ENCODE results near the gene SLC25A19.

The SLC25A19 gene

GRCh38 chr17:75289115-75289831, at the start of gene SLC25A19:
Gene SLC25A19, minus strand, starts transcription at chr17:75289433. Its CDS starts 2,669 bp downstream, at chr17:75286764.
- Histone ChIP-seq H3K4me3 (ENCODE audit: insufficient read length, low read depth) (peak within 1 kb of the TSS; percentile 93), H3K9me3 (ENCODE audit: insufficient read depth, low read length) (no peaks in the 10 kb centered on the region), H3K9ac (ENCODE audit: insufficient read length, low read depth) (peak within 1 kb of the TSS; percentile 81), H3K36me3 (ENCODE audit: insufficient read depth, insufficient read length, low read length) (peaks cover 26% of the 10 kb centered on the region), H3K27me3 (ENCODE audit: insufficient read depth, insufficient read length) (peaks cover 7% of the 10 kb centered on the region), H3K4me1 (ENCODE audit: insufficient read depth, insufficient read length) (no peaks in the 10 kb centered on the region)
- TF ChIP-seq ZNF274 (IDR thresholded peaks at IDR 0.05; ENCODE audit: low read depth, low read length) (no peak), SUZ12 (IDR thresholded peaks at IDR 0.05; ENCODE audit: extremely low read depth, insufficient read depth, insufficient read length) (no peak), YY1 (IDR thresholded peaks at IDR 0.05; ENCODE audit: insufficient read depth, insufficient read length) (no peak)
- DNase-seq (ENCODE audit: low read depth, low spot score) = peak; percentile 97

GRCh38 chr17:75338335-75338734, 49.1 kb upstream of the SLC25A19 start:
- H3K4me1 ChIP-seq (ENCODE audit: insufficient read depth, insufficient read length) = peaks cover 6% of the 10 kb centered on the region
- no peak for DNase-seq (ENCODE audit: low read depth, low spot score)
- H3K4me3 ChIP-seq (ENCODE audit: insufficient read length, low read depth) = no peak overlapping the region
- no peaks in the 10 kb centered on the region for H3K9me3 ChIP-seq (ENCODE audit: insufficient read depth, low read length)
- H3K9ac ChIP-seq (ENCODE audit: insufficient read length, low read depth) = no peak overlapping the region
- TF ChIP-seq YY1 (IDR thresholded peaks at IDR 0.05; ENCODE audit: insufficient read depth, insufficient read length) (no peak), SUZ12 (IDR thresholded peaks at IDR 0.05; ENCODE audit: extremely low read depth, insufficient read depth, insufficient read length) (no peak), ZNF274 (IDR thresholded peaks at IDR 0.05; ENCODE audit: low read depth, low read length) (no peak)
- no peaks in the 10 kb centered on the region for H3K27me3 ChIP-seq (ENCODE audit: insufficient read depth, insufficient read length)
- H3K36me3 ChIP-seq (ENCODE audit: insufficient read depth, insufficient read length, low read length) = no peaks in the 10 kb centered on the region

- Histone ChIP-seq H3K9me3 (ENCODE audit: insufficient read depth, low read length) (no peaks in the 10 kb centered on the region), H3K27me3 (ENCODE audit: insufficient read depth, insufficient read length) (no peaks in the 10 kb centered on the region), H3K4me1 (ENCODE audit: insufficient read depth, insufficient read length) (peaks cover 6% of the 10 kb centered on the region), H3K9ac (ENCODE audit: insufficient read length, low read depth) (no peak overlapping the region), H3K4me3 (ENCODE audit: insufficient read length, low read depth) (no peak overlapping the region), H3K36me3 (ENCODE audit: insufficient read depth, insufficient read length, low read length) (peaks cover 15% of the 10 kb centered on the region)
- no peak for DNase-seq (ENCODE audit: low read depth, low spot score)
- TF ChIP-seq ZNF274 (IDR thresholded peaks at IDR 0.05; ENCODE audit: low read depth, low read length) (no peak), YY1 (IDR thresholded peaks at IDR 0.05; ENCODE audit: insufficient read depth, insufficient read length) (no peak), SUZ12 (IDR thresholded peaks at IDR 0.05; ENCODE audit: extremely low read depth, insufficient read depth, insufficient read length) (no peak)
Measured at GRCh38 chr17:75335315-75335714, 46.1 kb upstream of the SLC25A19 start.

GRCh38 chr17:75334723-75335122, 45.5 kb upstream of the SLC25A19 start:
- DNase-seq (ENCODE audit: low read depth, low spot score) = no peak
- Histone ChIP-seq H3K4me3 (ENCODE audit: insufficient read length, low read depth) (no peak overlapping the region), H3K9me3 (ENCODE audit: insufficient read depth, low read length) (no peaks in the 10 kb centered on the region), H3K27me3 (ENCODE audit: insufficient read depth, insufficient read length) (no peaks in the 10 kb centered on the region), H3K9ac (ENCODE audit: insufficient read length, low read depth) (no peak overlapping the region), H3K4me1 (ENCODE audit: insufficient read depth, insufficient read length) (peaks cover 6% of the 10 kb centered on the region), H3K36me3 (ENCODE audit: insufficient read depth, insufficient read length, low read length) (peaks cover 15% of the 10 kb centered on the region)
- no peak for TF ChIP-seq YY1 (IDR thresholded peaks at IDR 0.05; ENCODE audit: insufficient read depth, insufficient read length)
- no peak for TF ChIP-seq SUZ12 (IDR thresholded peaks at IDR 0.05; ENCODE audit: extremely low read depth, insufficient read depth, insufficient read length)
- no peak for TF ChIP-seq ZNF274 (IDR thresholded peaks at IDR 0.05; ENCODE audit: low read depth, low read length)

- H3K4me3 ChIP-seq (ENCODE audit: insufficient read length, low read depth) = no peak overlapping the region
- H3K36me3 ChIP-seq (ENCODE audit: insufficient read depth, insufficient read length, low read length) = peaks cover 22% of the 10 kb centered on the region
- DNase-seq (ENCODE audit: low read depth, low spot score) = no peak
- no peaks in the 10 kb centered on the region for H3K9me3 ChIP-seq (ENCODE audit: insufficient read depth, low read length)
- H3K4me1 ChIP-seq (ENCODE audit: insufficient read depth, insufficient read length) = peaks cover 3% of the 10 kb centered on the region
- no peaks in the 10 kb centered on the region for H3K27me3 ChIP-seq (ENCODE audit: insufficient read depth, insufficient read length)
- H3K9ac ChIP-seq (ENCODE audit: insufficient read length, low read depth) = no peak overlapping the region
- TF ChIP-seq SUZ12 (IDR thresholded peaks at IDR 0.05; ENCODE audit: extremely low read depth, insufficient read depth, insufficient read length) (no peak), YY1 (IDR thresholded peaks at IDR 0.05; ENCODE audit: insufficient read depth, insufficient read length) (no peak), ZNF274 (IDR thresholded peaks at IDR 0.05; ENCODE audit: low read depth, low read length) (no peak)
Measured at GRCh38 chr17:75331671-75332070, 42.4 kb upstream of the SLC25A19 start.

- no peak overlapping the region for H3K9ac ChIP-seq (ENCODE audit: insufficient read length, low read depth)
- H3K4me1 ChIP-seq (ENCODE audit: insufficient read depth, insufficient read length) = peaks cover 9% of the 10 kb centered on the region
- no peak overlapping the region for H3K4me3 ChIP-seq (ENCODE audit: insufficient read length, low read depth)
- peaks cover 36% of the 10 kb centered on the region for H3K36me3 ChIP-seq (ENCODE audit: insufficient read depth, insufficient read length, low read length)
- H3K27me3 ChIP-seq (ENCODE audit: insufficient read depth, insufficient read length) = no peaks in the 10 kb centered on the region
- DNase-seq (ENCODE audit: low read depth, low spot score) = no peak
- no peaks in the 10 kb centered on the region for H3K9me3 ChIP-seq (ENCODE audit: insufficient read depth, low read length)
- TF ChIP-seq ZNF274 (IDR thresholded peaks at IDR 0.05; ENCODE audit: low read depth, low read length) (no peak), YY1 (IDR thresholded peaks at IDR 0.05; ENCODE audit: insufficient read depth, insufficient read length) (no peak), SUZ12 (IDR thresholded peaks at IDR 0.05; ENCODE audit: extremely low read depth, insufficient read depth, insufficient read length) (no peak)
Measured at GRCh38 chr17:75327757-75328156, 38.5 kb upstream of the SLC25A19 start.

- H3K36me3 ChIP-seq (ENCODE audit: insufficient read depth, insufficient read length, low read length) = peaks cover 39% of the 10 kb centered on the region
- H3K9ac ChIP-seq (ENCODE audit: insufficient read length, low read depth) = peak overlapping the region; percentile 45
- peaks cover 9% of the 10 kb centered on the region for H3K4me1 ChIP-seq (ENCODE audit: insufficient read depth, insufficient read length)
- no peak for DNase-seq (ENCODE audit: low read depth, low spot score)
- H3K9me3 ChIP-seq (ENCODE audit: insufficient read depth, low read length) = no peaks in the 10 kb centered on the region
- H3K4me3 ChIP-seq (ENCODE audit: insufficient read length, low read depth) = no peak overlapping the region
- TF ChIP-seq YY1 (IDR thresholded peaks at IDR 0.05; ENCODE audit: insufficient read depth, insufficient read length) (no peak), ZNF274 (IDR thresholded peaks at IDR 0.05; ENCODE audit: low read depth, low read length) (no peak), SUZ12 (IDR thresholded peaks at IDR 0.05; ENCODE audit: extremely low read depth, insufficient read depth, insufficient read length) (no peak)
- H3K27me3 ChIP-seq (ENCODE audit: insufficient read depth, insufficient read length) = no peaks in the 10 kb centered on the region
Measured at GRCh38 chr17:75326226-75326848, 37.1 kb upstream of the SLC25A19 start.
